HG03135 (cell line): ENCODE results near the gene VANGL1.
"Not testable (repeated sequence)": the region's sequence is repeated elsewhere in the genome, so short reads cannot be mapped to it uniquely, and the experiment has no call there.

ENCODE experiments used
- ATAC-seq: cut with Tn5 transposase; IDR thresholded peaks from one replicate; pipeline ENCODE4 v1.9.1; 2021; ENCODE audit warnings: mild to moderate bottlenecking, moderate library complexity; ENCODE audit not compliant: unreplicated experiment

The VANGL1 gene

DNA sequence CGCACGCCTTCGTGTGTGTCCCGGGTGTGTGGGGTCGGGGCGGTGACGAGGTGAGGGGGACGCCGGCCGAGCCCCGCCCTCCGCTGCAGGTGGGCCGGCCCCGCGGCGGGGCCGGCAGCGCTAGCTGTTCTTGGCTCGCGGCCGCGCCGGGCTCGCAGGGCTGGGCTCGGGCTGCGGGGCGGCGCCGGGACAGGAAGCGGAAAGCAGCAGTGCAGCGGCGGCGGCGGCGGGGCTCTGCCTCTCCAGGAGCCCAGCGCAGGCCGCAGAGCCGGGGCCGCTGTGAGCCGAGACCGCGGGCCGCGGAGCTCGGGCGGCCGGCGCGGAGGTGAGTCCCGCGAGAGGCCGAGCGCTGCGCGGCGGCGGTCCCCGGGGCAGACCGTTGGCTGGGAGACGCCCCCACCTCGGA, at the start of gene VANGL1:
Gene VANGL1 (plus strand): TSS at position 209 of the 406 bp plus-strand sequence. CDS start 9,444 bp downstream, outside the sequence.
- peak; percentile 72 for ATAC-seq

DNA sequence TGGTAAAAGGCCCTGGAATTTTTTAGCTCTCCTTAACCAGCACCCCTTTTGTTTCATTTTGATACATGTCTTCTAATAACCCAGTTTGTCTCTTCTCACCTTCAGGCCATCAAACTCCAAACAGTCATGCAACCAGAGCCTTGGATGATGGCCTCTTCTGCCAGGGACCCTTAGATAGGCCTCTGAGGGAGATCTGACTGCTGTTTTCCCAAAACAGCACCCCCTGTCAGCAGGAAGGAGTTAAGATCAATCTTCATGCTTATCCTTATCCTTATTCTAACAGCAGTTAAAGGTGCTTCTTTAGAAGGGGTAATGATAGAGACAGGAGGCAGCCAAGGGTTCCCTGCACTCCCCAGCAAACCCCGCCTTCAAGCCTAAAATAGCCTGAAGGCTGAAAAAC, 49.5 kb upstream of the VANGL1 start:
- ATAC-seq = no peak

DNA sequence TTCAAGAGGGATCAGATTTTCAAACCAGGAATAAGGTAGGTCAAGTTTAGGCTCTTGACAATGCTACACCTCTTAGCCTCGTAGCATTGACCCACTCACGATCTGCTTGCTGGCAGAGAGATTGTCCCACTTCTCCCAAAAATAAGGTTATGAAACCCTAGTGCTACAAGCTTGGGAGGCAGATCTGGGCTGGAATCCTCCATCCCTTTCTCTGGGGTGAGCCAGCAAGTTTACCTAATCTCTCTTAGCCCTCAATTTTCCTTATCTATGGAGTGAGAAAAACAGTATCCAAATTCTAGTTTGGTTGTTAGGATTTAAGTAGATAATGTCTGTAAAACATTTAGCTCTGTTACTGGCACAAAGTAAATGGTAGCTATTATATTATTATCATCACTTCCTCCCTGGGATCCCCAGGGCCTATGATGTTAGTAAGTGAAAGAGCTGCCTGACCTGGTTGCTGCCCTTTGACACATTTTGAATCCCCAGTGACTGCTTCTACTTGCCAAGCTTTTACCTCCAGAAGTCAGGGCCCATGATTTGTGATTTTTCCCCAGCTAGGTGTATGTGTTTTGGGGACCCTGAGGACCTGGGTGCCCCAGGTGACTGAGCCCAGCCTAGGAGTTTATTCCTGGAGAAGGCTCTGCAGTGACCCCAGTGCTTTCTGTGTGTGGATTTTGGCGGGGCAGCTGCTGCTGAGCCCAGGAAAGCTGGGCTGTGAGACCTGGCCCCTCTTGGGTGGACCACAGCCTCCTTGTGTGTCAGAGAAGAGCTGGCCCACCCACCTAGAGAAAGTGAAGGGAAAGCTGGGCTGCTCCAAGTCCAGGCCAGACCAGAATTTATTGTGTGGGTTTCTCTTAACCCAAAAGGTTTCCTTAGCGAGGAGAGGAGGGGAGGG, 48.2 kb upstream of the VANGL1 start:
- ATAC-seq = no peak

DNA sequence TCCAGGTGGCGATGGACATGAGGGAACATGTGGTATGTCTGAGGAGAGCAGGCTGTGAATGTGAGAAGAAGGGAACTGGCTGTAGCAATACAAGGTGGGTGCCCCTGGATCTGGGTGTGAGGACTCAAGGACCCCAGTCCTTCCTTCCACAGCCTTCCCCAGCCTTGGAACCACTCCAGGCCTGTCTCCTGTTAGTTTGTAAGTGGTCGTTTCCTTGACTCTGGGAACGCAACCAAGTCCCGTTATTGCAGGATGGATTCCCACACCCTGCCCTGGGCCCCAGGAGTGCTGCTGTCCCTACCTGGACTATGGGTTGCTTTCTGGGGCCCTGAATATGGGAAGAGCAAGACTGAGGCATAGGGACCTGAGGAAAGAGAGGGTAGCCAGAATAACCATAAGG, 47.2 kb upstream of the VANGL1 start:
- ATAC-seq = no peak

DNA sequence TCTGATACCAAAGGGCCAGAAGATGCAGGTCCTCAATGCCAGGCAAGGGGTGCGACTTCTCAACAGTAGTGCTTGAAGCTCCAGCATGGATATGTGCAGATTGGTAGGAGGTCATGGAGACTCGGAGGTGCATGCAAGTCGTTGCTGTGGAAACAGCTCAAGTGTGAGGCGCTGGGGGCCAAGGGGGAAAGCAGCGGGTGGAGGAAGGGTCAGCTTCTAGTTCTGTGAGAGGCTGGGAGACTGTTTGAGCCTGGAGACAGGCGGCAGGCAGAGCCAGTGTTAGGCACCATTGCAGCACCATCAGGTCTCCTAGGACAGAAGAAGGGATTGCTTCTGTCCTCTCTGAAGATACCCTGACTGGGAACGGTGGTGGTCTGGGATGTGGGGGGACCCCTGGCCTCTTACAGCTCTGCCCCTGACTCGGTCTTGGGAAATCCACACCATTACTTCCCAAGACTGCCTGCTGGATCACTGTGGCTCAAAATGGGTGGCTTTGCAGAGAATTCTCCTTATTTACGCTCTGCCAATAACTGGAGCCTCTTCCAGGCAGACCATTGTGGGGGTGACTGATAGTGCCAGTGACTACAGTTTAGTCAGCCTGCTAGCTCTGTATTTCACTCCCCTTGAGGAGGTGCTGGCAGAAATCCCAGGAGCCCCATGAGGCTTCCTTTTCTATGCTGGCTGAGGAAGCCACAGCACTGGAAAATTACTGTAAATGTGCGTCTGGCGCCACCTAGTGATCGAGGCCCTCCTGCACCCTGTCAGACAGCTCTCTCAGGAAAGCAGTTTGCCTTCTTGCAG, 46.3 kb upstream of the VANGL1 start:
- ATAC-seq = peak; percentile 70

DNA sequence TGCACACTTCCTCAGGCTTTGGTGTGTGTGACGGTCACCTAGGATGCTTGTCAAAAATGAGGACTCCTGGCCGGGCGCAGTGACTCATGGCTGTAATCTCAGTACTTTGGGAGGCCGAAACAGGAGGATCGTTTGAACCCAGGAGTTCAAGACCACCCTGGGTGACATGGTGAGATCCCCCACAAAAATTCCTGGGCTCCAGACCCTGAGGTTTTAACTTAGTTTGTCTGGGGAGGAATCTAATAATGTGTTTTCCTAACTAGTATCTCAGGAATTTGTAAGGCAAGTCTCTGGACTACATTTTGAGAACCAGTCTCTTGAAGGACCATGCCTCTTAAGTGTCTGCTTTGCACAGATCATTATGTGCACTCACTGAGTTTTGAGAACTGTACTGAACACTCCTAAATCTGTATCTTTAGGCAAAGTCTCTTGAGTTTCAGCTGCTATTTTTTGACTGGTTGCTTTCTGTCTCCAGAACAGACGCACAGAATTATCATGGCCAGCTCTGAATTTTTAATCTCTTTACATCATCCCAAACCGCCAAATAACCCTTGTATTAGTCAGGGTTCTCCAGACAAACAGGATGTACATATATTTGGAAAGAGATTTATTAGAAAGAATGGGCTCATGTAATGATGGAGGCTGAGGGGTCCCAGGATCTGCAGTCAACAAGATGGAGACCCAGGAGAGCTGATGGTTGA, 45.5 kb upstream of the VANGL1 start:
- no peak for ATAC-seq

DNA sequence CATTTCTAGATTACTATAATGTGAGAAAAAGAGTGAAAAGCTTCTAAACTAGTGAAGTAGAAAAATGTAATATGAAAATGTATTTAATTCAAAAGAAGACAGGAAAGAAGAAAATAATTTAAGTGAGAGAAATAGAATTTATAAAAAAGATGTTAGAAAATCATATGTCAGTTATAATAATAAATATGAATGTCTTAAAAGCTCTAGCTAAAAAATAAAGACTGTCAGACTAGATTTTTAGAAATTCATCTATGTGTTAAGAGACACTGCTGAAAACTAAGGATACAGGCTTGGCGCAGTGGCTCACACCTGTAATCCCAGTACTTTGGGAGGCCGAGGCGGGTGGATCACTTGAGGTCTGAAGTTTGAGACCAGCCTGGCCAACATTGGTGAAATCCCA, 37.3 kb upstream of the VANGL1 start:
- ATAC-seq = no peak

DNA sequence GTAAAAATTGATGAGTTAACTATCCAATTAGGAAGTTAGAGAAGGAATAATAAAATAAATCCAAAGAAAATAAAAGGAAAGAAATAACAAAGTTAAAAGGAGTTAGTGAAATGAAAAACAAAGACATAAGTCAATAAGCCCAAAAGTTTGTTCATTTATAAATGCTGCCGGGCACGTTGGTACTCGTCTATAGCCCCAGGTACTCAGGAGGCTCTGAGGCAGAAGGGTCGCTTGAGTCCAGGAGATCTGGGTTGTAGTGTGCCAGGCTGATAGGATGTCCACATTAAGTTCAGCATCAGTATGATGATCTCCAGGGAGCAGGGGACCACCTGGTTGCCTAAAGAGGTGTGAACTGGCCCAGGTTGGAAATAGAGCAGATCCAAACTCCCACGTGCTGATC, 35.5 kb upstream of the VANGL1 start:
- no peak for ATAC-seq

DNA sequence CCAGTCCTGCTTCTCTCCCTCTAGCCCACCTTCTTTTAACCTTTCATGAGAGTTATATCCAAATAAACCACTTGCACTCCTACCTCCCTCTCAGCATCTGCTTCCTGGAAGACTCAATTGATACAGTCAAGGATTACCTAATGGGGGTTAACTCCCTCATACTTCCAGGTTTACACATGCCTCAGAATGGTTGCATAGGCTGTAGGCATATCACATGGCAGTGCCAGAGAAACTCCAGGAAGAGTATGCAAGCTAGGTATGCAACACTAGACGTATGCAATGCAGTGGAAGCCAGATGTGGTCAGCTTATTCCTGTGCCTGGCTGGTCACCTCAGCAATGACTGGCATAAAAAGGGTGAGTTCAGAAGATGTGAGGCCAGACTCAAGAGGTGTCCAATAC, 32.7 kb upstream of the VANGL1 start:
- ATAC-seq = no peak

DNA sequence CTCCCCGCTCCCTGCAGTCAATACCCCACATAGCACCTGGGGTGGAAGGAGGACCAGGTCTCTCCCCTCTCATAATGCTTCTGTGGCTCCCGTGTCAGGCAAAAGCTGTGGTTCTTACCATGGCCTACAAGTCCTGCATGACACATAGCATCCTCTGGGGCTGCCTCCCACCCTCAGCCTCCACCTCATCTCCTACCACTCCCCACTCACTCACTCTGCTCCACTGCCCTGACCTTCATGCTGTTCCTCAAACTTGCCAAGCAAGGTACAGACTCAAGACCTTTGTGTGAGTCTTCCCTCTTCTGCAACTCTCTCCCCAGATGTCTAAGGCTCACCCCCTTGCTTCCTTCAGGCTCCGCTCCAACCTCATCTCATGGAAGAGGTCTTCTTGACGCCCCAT, 28.0 kb upstream of the VANGL1 start:
- no peak for ATAC-seq

DNA sequence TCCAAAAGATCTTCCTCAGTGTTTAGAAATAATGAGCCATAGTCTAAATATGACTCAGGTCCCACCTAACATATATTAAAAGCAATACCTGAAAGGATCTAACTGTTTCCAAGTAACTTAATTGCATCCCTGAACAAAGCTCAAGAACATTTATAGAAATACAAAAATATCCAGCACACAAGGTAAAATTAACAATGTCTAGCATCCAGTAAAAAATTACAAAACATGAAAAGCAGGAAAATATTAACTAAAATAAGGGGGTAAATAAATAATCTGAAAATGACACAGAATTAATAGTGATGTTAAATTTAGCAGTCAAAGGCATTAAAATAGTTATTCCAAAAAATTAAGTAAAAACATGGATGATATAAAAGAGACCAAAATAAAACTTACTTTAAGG, 21.3 kb upstream of the VANGL1 start:
- no peak for ATAC-seq

DNA sequence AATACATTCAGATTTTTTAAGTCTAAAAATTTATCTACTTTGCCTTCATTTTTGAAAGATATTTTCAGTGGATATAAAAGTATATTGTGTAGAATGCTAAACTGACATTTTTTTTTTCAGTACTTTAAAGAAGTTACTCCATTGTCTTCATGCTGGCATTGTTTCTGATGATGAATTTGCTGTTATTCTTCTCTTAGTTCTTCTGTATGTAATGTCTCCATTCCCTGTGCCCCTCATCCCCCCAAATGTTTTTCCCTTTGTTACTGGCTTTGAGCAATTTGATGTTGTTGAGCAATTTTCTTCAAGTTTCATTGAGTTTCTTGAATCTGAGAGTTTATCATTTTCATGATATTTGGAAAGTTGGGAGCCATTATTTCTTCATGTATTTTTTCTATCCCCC, 20.8 kb upstream of the VANGL1 start:
- ATAC-seq = no peak

DNA sequence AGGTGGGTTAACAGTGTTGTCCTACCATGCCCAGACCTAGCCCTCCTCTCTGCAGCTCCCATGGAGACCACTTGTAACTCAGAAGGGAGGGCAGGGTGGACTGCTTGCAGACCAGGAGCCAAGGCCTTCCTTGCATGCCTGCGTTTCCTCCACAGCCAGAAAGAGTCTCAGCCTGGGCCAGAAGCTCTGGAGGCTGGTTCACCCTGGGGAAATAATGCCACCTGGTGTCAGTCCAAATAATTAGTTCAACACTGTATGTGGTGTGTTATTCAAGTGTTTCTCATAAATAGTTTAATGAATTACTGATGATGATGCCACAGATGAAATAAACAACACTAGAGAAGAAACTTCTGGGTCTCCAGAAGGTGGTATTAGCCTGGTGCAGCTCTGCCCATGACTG, 16.9 kb upstream of the VANGL1 start:
- no peak for ATAC-seq

DNA sequence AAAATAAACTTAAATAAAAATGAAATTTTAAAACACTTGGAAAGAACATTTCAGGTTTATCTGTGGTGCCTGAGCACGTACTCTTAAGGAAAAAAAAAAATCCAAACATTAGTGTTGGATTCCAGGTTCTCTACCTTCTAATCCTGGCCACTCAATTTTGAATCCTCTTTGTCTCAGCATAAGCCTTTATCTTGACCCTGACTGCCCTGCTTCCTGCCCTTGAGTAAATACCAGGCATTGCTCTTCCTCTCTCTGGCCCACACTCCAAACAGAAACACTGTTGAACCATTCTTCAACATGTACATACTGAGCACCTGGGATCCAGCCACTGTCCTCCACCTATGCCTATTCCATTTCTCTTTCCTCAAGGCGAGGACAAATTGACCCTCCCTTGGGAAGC, 11.4 kb upstream of the VANGL1 start:
- ATAC-seq = no peak

DNA sequence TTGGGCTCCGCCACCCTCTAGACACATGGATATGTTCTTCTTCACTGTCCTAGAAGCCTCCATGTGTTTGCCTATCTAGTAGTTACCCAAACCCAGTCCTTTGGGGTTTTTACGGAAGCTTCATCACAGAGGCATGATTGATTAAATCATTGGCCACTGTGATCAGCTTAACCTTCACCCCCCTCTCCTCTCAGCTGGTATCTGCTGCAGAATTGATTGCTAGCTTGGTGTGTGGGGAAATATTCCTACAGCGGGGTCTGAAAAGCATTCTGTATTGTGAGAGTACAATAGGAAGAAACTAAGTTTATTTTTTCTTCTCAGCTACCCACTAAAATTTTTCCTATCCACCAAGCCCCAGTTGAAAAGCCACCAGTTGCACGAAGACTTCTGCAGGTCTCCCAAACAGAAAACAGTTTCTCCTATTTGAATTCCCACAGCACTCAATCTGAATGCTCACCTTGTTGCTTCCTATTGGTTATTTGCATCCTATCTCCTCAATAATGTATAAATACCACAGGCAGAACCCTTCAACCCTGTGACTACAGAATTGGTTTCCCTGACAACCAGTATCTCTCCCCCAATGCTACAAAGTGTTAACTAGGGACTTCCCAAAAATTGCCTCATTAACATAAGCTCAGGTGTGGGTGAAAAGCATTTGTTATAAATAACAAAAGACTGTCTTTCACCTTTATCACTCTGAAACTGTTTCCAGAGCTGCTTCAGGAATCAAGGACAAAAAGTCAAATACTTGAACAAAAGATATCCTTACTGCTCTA, 9.3 kb upstream of the VANGL1 start:
- ATAC-seq = no peak

DNA sequence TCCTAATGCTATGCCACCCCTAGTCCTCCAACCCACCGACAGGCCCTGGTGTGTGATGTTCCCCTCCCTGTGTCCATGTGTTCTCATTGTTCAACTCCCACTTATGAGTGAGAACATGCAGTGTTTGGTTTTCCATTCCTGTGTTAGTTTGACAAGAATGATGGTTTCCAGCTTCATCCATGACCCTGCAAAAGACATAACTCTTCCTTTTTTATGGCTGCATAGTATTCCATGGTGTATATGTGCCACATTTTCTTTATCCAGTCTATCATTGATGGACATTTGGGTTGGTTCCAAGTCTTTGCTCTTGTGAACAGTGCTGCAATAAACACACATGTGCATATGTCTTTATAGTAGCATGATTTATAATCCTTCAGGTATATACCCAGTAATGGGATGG, 8.2 kb upstream of the VANGL1 start:
- ATAC-seq = not testable (repeated sequence)

DNA sequence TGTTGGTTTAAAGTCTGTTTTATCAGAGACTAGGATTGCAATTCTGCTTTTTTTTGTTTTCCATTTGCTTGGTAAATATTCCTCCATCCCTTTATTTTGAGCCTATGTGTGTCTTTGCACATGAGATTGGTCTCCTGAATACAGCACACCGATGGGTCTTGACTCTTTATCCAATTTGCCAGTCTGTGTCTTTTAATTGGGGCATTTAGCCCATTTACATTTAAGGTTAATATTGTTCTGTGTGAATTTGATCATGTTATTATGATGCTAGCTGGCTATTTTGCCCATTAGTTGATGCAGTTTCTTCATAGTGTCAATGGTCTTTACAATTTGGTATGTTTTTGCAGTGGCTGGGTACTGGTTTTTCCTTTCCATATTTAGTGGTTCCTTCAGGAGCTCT, 4.5 kb upstream of the VANGL1 start:
- not testable (repeated sequence) for ATAC-seq

DNA sequence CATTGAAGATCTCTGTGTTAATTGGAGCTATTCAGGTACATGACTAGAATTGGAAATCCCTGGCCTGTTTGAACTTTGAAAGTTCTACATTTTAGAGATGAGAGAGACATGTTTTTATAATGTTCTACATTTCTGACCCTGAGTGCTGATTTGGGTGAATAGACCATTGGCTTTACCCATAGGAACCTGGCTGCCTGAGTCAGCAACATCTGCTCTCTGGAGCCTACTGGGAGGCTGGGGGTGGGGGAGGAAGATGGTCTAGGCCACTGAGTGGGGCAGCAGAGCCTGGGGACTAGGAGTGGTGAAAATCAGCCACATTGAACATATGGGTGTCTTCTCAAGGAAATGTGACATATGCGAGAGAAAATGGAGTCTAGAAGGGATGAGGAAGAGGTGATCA, 1.4 kb upstream of the VANGL1 start:
- no peak for ATAC-seq

DNA sequence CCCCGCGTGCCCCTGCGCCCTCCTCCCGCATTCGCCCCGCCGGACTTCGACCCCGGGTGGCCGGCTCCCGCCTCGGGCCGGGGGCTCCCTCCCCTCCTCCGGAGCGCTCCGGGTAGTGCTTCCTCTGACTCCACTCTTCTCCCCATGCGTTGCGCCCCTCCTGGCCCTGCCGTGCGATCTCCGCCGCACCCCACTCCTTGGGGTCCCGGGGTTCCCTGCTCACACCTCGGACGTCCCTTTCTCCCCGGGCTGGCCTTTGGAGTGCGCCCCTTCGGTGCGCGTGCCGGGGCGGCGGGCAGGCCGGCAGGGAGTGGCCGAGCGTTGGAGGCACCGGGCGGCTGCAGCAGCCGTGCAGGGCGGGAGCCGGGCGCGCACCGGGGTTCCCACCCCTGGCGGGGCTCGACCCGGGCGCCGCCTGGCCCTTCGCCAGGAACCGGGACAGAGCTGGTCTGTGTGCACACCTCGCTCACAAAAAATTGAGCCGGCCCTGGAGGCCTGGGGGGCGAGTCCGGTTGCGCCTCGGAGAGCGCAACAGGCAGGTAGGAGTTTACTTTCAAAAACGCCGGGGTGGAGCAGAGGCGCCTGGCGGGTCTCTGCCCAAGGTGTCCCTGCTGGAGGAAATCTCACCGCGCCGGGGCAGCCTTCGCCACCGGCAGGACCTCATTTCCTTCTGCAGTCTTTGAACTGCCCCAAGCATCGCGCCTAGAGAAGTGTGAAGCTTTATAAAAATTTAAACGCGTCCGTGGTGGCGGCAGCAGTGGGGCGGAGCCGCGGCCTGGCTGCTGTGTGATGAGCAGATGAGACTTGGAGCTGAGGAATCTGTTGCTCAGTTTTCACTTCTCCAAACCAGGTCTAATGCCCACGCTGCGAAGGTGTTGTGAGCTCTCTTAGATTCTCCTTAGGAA, 650 bp downstream of the VANGL1 start:
- peak; percentile 56 for ATAC-seq

DNA sequence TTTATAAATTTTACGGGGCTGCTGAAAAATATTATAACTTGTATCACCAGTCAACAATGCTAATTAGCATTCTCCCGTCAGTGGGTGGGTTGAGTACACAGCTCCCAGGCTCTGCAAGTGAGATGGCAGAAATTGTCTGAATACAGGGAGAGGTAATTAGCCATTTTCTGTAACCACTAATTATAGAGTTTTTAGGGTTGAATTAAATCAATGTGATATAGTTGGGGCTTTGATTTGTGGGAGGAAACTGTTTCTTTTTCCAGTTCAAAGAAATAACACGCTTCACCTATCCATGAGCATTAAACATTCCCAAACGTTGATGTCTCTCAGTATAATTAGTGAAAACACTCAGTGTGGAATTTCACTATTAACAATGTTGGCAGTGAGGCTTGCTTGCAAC, 1.5 kb downstream of the VANGL1 start:
- ATAC-seq = no peak
